ENCODE results near the gene IL32. TPM values are rescaled to one million over a fixed set of nuclear protein-coding genes. Genes with fewer than 3 reads are reported as not detected.

Gene IL32
- polyA plus RNA-seq, 1 donor from 2014 or later: not detected

DNA sequence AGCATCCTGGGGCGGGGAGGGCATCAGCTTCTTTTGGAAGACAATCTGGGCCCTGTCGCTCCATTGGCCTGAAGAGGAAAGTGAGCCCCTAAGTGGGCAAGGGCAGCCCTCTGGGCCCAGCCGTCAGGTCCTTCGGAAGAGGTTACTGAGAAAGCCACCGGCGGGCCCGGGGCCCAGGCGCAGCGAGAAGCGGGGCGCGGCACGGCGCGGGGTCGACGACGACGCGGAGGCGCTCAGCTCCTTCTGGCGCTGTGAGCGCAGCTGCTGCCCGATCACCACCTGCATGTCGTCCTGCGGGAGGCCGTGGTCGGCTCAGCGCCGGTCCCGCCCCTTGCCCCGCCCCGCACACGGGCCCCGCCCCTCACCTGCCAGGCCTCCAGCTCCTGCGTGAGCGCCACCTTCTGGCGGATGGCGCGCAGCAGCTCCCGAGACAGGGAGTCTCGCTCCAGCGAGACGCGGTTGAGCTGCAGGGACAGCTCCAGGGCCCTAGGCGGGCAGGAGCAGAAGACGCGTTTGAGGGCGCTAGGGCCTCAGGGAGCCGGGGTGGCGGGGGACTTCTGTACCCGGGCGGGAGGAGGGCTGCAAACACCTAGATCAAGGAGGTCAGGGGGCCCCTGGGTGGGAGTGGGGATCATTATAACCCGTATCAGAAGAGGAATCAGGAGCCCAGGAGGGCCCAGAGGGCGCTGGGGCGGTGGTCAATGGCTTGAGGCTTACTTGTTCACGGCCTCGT lies 37.3 kb upstream of the IL32 start:
- no peaks in the 10 kb centered on the region for H3K9me2 ChIP-seq (ENCODE audit: insufficient read depth, low read length)
- no peaks in the 10 kb centered on the region for H3K79me2 ChIP-seq (replicated peaks; ENCODE audit: insufficient read depth, low read length)
- no peak overlapping the region for H3K4me2 ChIP-seq (ENCODE audit: low read length)
- H3F3A ChIP-seq (ENCODE audit: insufficient read depth, low read length, poor library complexity, severe bottlenecking): no peaks in the 10 kb centered on the region
- H3K27me3 ChIP-seq (ENCODE audit: insufficient read depth, low read depth, low read length): peaks cover 9% of the 10 kb centered on the region
- no peak overlapping the region for H2AFZ ChIP-seq (ENCODE audit: low read depth, low read length)
- peak overlapping the region; percentile 61 for H3K4me3 ChIP-seq (ENCODE audit: low read length)
- H4K20me1 ChIP-seq (ENCODE audit: insufficient read depth): no peaks in the 10 kb centered on the region
- no peak for TF ChIP-seq EZH2 (IDR thresholded peaks at IDR 0.05; ENCODE audit: borderline replicate concordance, insufficient read depth, low read length, poor library complexity, severe bottlenecking)
- TF ChIP-seq POLR2AphosphoS5 (IDR thresholded peaks at IDR 0.05): no peak
- TF ChIP-seq, protein P1, sequence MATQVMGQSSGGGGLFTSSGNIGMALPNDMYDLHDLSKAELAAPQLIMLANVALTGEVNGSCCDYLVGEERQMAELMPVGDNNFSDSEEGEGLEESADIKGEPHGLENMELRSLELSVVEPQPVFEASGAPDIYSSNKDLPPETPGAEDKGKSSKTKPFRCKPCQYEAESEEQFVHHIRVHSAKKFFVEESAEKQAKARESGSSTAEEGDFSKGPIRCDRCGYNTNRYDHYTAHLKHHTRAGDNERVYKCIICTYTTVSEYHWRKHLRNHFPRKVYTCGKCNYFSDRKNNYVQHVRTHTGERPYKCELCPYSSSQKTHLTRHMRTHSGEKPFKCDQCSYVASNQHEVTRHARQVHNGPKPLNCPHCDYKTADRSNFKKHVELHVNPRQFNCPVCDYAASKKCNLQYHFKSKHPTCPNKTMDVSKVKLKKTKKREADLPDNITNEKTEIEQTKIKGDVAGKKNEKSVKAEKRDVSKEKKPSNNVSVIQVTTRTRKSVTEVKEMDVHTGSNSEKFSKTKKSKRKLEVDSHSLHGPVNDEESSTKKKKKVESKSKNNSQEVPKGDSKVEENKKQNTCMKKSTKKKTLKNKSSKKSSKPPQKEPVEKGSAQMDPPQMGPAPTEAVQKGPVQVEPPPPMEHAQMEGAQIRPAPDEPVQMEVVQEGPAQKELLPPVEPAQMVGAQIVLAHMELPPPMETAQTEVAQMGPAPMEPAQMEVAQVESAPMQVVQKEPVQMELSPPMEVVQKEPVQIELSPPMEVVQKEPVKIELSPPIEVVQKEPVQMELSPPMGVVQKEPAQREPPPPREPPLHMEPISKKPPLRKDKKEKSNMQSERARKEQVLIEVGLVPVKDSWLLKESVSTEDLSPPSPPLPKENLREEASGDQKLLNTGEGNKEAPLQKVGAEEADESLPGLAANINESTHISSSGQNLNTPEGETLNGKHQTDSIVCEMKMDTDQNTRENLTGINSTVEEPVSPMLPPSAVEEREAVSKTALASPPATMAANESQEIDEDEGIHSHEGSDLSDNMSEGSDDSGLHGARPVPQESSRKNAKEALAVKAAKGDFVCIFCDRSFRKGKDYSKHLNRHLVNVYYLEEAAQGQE (IDR thresholded peaks at IDR 0.05; ENCODE audit: borderline replicate concordance): no peak
- TF ChIP-seq MXI1 (conservative IDR thresholded peaks at IDR 0.05; ENCODE audit: poor library complexity, severe bottlenecking): no peak
- peak; percentile 50 for TF ChIP-seq SMC3 (conservative IDR thresholded peaks at IDR 0.05; ENCODE audit: poor library complexity)
- TF ChIP-seq TAF1 (IDR thresholded peaks at IDR 0.05; ENCODE audit: low read depth): no peak
- TF ChIP-seq RAD21 (conservative IDR thresholded peaks at IDR 0.05): peak; percentile 52
- TF ChIP-seq, protein P2, sequence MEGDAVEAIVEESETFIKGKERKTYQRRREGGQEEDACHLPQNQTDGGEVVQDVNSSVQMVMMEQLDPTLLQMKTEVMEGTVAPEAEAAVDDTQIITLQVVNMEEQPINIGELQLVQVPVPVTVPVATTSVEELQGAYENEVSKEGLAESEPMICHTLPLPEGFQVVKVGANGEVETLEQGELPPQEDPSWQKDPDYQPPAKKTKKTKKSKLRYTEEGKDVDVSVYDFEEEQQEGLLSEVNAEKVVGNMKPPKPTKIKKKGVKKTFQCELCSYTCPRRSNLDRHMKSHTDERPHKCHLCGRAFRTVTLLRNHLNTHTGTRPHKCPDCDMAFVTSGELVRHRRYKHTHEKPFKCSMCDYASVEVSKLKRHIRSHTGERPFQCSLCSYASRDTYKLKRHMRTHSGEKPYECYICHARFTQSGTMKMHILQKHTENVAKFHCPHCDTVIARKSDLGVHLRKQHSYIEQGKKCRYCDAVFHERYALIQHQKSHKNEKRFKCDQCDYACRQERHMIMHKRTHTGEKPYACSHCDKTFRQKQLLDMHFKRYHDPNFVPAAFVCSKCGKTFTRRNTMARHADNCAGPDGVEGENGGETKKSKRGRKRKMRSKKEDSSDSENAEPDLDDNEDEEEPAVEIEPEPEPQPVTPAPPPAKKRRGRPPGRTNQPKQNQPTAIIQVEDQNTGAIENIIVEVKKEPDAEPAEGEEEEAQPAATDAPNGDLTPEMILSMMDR (IDR thresholded peaks at IDR 0.05; ENCODE audit: poor library complexity, severe bottlenecking): peak; percentile 75
- no peak for TF ChIP-seq EP300 (conservative IDR thresholded peaks at IDR 0.05; ENCODE audit: poor library complexity, severe bottlenecking)
- peak overlapping the region; percentile 48 for H3K9ac ChIP-seq (ENCODE audit: low read length)
- H3K27ac ChIP-seq (ENCODE audit: low read length): no peak overlapping the region
- H3K9me3 ChIP-seq (ENCODE audit: low read length): no peaks in the 10 kb centered on the region
- H3K36me3 ChIP-seq (ENCODE audit: insufficient read depth, low read length): no peaks in the 10 kb centered on the region

DNA sequence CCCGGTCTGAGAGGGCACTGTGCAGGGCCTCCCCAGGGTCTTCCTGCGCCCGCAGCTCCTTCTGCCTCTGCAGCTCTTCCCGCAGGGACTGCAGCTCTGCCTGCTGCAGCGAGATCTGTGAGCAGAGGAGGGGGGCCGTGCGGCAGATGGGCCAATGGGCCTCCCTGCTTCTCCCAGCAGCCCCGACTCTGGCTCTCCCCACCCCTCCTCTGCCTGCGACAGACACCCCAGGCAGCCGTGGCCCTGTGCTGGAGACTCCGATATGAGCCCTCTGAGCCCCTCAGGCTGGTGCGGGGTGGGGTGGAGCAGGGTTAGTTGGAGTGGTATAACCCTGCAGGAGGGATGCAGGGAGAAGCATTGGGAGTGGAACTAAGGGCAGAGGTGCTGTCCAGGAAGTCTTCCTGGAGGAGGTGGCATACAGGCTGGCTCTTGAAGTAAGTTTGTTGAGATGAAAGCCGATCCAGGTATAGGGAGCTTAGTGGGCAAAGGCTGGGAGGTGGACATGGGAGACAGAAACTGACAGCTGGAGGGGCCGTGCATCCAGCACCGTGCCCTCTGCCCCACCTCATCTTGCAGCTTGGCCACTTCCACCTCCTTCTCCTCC lies 36.6 kb upstream of the IL32 start:
- Histone ChIP-seq H4K20me1 (ENCODE audit: insufficient read depth) (no peaks in the 10 kb centered on the region), H3K4me2 (ENCODE audit: low read length) (no peak overlapping the region), H2AFZ (ENCODE audit: low read depth, low read length) (no peak overlapping the region)

More for the DNA sequence above, 36.6 kb upstream of the IL32 start:
- H3K27me3 ChIP-seq (ENCODE audit: insufficient read depth, low read depth, low read length): peaks cover 15% of the 10 kb centered on the region
- no peaks in the 10 kb centered on the region for H3K9me2 ChIP-seq (ENCODE audit: insufficient read depth, low read length)
- H3K27ac ChIP-seq (ENCODE audit: low read length): no peak overlapping the region
- H3K4me3 ChIP-seq (ENCODE audit: low read length): peak overlapping the region; percentile 61
- no peak for TF ChIP-seq POLR2AphosphoS5 (IDR thresholded peaks at IDR 0.05)
- TF ChIP-seq RAD21 (conservative IDR thresholded peaks at IDR 0.05): no peak
- TF ChIP-seq EP300 (conservative IDR thresholded peaks at IDR 0.05; ENCODE audit: poor library complexity, severe bottlenecking): no peak
- no peak for TF ChIP-seq SMC3 (conservative IDR thresholded peaks at IDR 0.05; ENCODE audit: poor library complexity)
- no peak for TF ChIP-seq MXI1 (conservative IDR thresholded peaks at IDR 0.05; ENCODE audit: poor library complexity, severe bottlenecking)
- TF ChIP-seq EZH2 (IDR thresholded peaks at IDR 0.05; ENCODE audit: borderline replicate concordance, insufficient read depth, low read length, poor library complexity, severe bottlenecking): no peak
- TF ChIP-seq, protein P1 (IDR thresholded peaks at IDR 0.05; ENCODE audit: borderline replicate concordance): no peak
- no peak for TF ChIP-seq TAF1 (IDR thresholded peaks at IDR 0.05; ENCODE audit: low read depth)
- TF ChIP-seq, protein P2 (IDR thresholded peaks at IDR 0.05; ENCODE audit: poor library complexity, severe bottlenecking): no peak
- H3K9me3 ChIP-seq (ENCODE audit: low read length): no peaks in the 10 kb centered on the region
- H3K36me3 ChIP-seq (ENCODE audit: insufficient read depth, low read length): no peaks in the 10 kb centered on the region
- H3F3A ChIP-seq (ENCODE audit: insufficient read depth, low read length, poor library complexity, severe bottlenecking): no peaks in the 10 kb centered on the region
- no peaks in the 10 kb centered on the region for H3K79me2 ChIP-seq (replicated peaks; ENCODE audit: insufficient read depth, low read length)
- peak overlapping the region; percentile 48 for H3K9ac ChIP-seq (ENCODE audit: low read length)
